Adrenal gland (tissue), 5 donors: ENCODE results near the gene ATG16L2.

Experiments
- CTCF ChIP-seq, 6 experiments: fragments of 450-650 bp in 4 of 6; fragments of 200-600 bp in 2 of 6; sonication (generic) in 1 of 6; IDR thresholded peaks; 1 replicate in 5 of 6; 2 replicates in 1 of 6; pipeline versions ENCODE4 v1.5.1 to v1.8.0; 2016 to 2021; ENCODE audit warnings: antibody characterized with exemption in 6 of 6, mild to moderate bottlenecking in 2 of 6, moderate library complexity in 1 of 6
- POLR2A ChIP-seq, 2 donors: fragments of 450-650 bp; IDR thresholded peaks; one replicate each; pipeline ENCODE4 v1.6.1; 2017; ENCODE audit warnings: antibody characterized with exemption in 2 of 2, mild to moderate bottlenecking in 2 of 2, moderate library complexity in 1 of 2
- donor health status: DM: no; HTN: no; CAD: no.

GRCh38 chr11:72825661-72826060 is 11.4 kb downstream of the ATG16L2 start:
- TF ChIP-seq CTCF (IDR thresholded peaks at IDR 0.05) (no peak), POLR2A (IDR thresholded peaks at IDR 0.05) (no peak)
